H1 (cell line): Measurements from ENCODE around the gene SPINT2. TPM values are rescaled to one million over a fixed set of nuclear protein-coding genes. Genes with fewer than 3 reads are reported as not detected.

Source experiments
- BACH1 ChIP-seq: IDR thresholded peaks from 2 replicates; pipeline ENCODE4 v1.6.1; 2012; ENCODE audit warnings: low read length, improper control_type of control experiment
- CHD7 ChIP-seq: fragments of 300-600 bp; sonication (generic); IDR thresholded peaks from 2 replicates; pipeline ENCODE4 v1.7.1; 2012; ENCODE audit warnings: low read length, moderate library complexity, mild to moderate bottlenecking, inconsistent platforms; ENCODE audit not compliant: insufficient replicate concordance
- CTBP2 ChIP-seq: IDR thresholded peaks from 2 replicates; pipeline ENCODE4 v1.7.0; 2011; ENCODE audit warnings: borderline replicate concordance, mild to moderate bottlenecking, moderate library complexity, mixed read lengths, low read length; ENCODE audit not compliant: insufficient read depth, insufficient read length
- NRF1 ChIP-seq: IDR thresholded peaks from 2 replicates; pipeline ENCODE4 v1.6.1; 2011; ENCODE audit warnings: mild to moderate bottlenecking, low read depth, low read length, improper control_type of control experiment
- POLR2A ChIP-seq, 2 experiments: IDR thresholded peaks; 1 replicate in 1 of 2; 2 replicates in 1 of 2; pipeline ENCODE4 v1.6.1; 2011; ENCODE audit warnings: low read depth in 2 of 2, low read length in 2 of 2, mild to moderate bottlenecking in 2 of 2; ENCODE audit errors: control extremely low read depth in 1 of 2
- RFX5 ChIP-seq: IDR thresholded peaks from 2 replicates; pipeline ENCODE4 v1.6.1; 2011; ENCODE audit warnings: low read depth, low read length, improper control_type of control experiment, borderline replicate concordance
- TAF7 ChIP-seq: optimal IDR thresholded peaks from 2 replicates; pipeline ENCODE3; 2011; ENCODE audit warnings: low read depth, mild to moderate bottlenecking, inconsistent platforms, low read length, moderate library complexity, borderline replicate concordance
- polyA plus RNA-seq, 7 experiments: library from polyadenylated mRNA; depleted of rRNA in 3 of 7; stranded (reverse) in 5 of 7; unstranded in 2 of 7; fragments of >200 nt in 5 of 7; fragments of 200-250 nt in 2 of 7; gene quantifications; 1 replicate in 5 of 7; 2 replicates in 1 of 7; 4 replicates in 1 of 7; pipeline versions ENCODE4 v1.2.1 to v1.2.3, GENCODE V29; 2011 to 2013; ENCODE audit warnings: missing spikeins in 2 of 7, mixed read lengths in 2 of 7
- total RNA-seq: library from RNA; stranded (reverse); fragmentation: NEBNext Ultra II Directional; extraction: Animal tissue kit (Norgen Biotek cat#: 25700); gene quantifications from 2 replicates; pipeline ENCODE4 v1.2.1, GENCODE V29; 2021

Gene SPINT2
- total and polyA plus RNA-seq, 2 of the 8 experiments (the other 6 are each of a cell fraction or from before 2014, with no cell fraction given): 294 to 296 TPM

GRCh38 chr19:38248421-38248820 lies 16.0 kb upstream of the SPINT2 start (continued):
- TF ChIP-seq CTBP2 (no peak), TAF7 (no peak), NRF1 (no peak), BACH1 (no peak), RFX5 (no peak), CHD7 (no peak), POLR2A (IDR thresholded peaks at IDR 0.05; ENCODE audit: control extremely low read depth in 1 of 2, low read depth in 2 of 2, low read length in 2 of 2) (no peak)
